Keratinocyte (primary cell): Measurements from ENCODE around the gene DIP2C.

Experiments
- CTCF ChIP-seq, 3 experiments: IDR thresholded peaks in 1 of 3; conservative IDR thresholded peaks in 1 of 3; optimal IDR thresholded peaks in 1 of 3; 2 replicates in 2 of 3; 3 replicates in 1 of 3; pipeline versions ENCODE3 to v1.5.1; 2011; ENCODE audit warnings: low read length in 3 of 3, mild to moderate bottlenecking in 3 of 3, moderate library complexity in 2 of 3, control low read depth in 1 of 3, inconsistent platforms in 1 of 3; ENCODE audit not compliant: insufficient read depth in 2 of 3; ENCODE audit errors: extremely low read depth in 1 of 3
- EZH2 ChIP-seq: IDR thresholded peaks from one replicate; pipeline ENCODE4 v1.6.1; 2012; ENCODE audit warnings: inconsistent platforms, mild to moderate bottlenecking, low read length, moderate library complexity

GRCh38 chr10:386771-387592, 302.5 kb downstream of the DIP2C start:
- no peak for TF ChIP-seq CTCF (optimal IDR thresholded peaks at IDR 0.05 in 1 of 3, IDR thresholded peaks at IDR 0.05 in 1 of 3, conservative IDR thresholded peaks at IDR 0.05 in 1 of 3; ENCODE audit: extremely low read depth in 1 of 3, insufficient read depth in 2 of 3, low read length in 3 of 3)
- TF ChIP-seq EZH2 = no peak
